ENCODE data around the gene SORL1.
"Not testable (repeated sequence)": the region's sequence is repeated elsewhere in the genome, so short reads cannot be mapped to it uniquely, and the experiment has no call there.

Gene SORL1

GRCh38 chr11:121636081-121636799, 184.1 kb downstream of the SORL1 start:
- H3K27ac ChIP-seq: no peak overlapping the region
- H3K4me3 ChIP-seq: no peak overlapping the region

GRCh38 chr11:121636800-121637176, 184.7 kb downstream of the SORL1 start:
- no peak overlapping the region for H3K4me3 ChIP-seq

GRCh38 chr11:121637587-121637986, 185.5 kb downstream of the SORL1 start:
- H3K27ac ChIP-seq: not testable (repeated sequence)

More at GRCh38 chr11:121636800-121637176, 184.7 kb downstream of the SORL1 start:
- no peak overlapping the region for H3K27ac ChIP-seq

GRCh38 chr11:121643479-121644186, 191.5 kb downstream of the SORL1 start:
- H3K4me3 ChIP-seq: no peak overlapping the region

More at GRCh38 chr11:121637587-121637986, 185.5 kb downstream of the SORL1 start:
- not testable (repeated sequence) for H3K4me3 ChIP-seq

GRCh38 chr11:121644187-121644512, 192.0 kb downstream of the SORL1 start:
- Histone ChIP-seq H3K27ac (no peak overlapping the region), H3K4me3 (no peak overlapping the region)

More at GRCh38 chr11:121643479-121644186, 191.5 kb downstream of the SORL1 start:
- H3K27ac ChIP-seq: no peak overlapping the region

GRCh38 chr11:121645001-121645400, 192.9 kb downstream of the SORL1 start:
- no peak overlapping the region for H3K4me3 ChIP-seq
- no peak overlapping the region for H3K27ac ChIP-seq

GRCh38 chr11:121645596-121645995, 193.5 kb downstream of the SORL1 start:
- no peak overlapping the region for H3K4me3 ChIP-seq
- H3K27ac ChIP-seq: no peak overlapping the region

- H3K4me3 ChIP-seq: no peak overlapping the region
- no peak overlapping the region for H3K27ac ChIP-seq
Observed at GRCh38 chr11:121648306-121648705, 196.2 kb downstream of the SORL1 start.

GRCh38 chr11:121649798-121650197, 197.7 kb downstream of the SORL1 start:
- no peak overlapping the region for H3K4me3 ChIP-seq
- H3K27ac ChIP-seq: no peak overlapping the region

- H3K27ac ChIP-seq: no peak overlapping the region
- peak overlapping the region in 1 of 7 experiments; percentile 2 for H3K4me3 ChIP-seq
Observed at GRCh38 chr11:121650351-121651256, 198.5 kb downstream of the SORL1 start.

GRCh38 chr11:121651257-121651605, 199.1 kb downstream of the SORL1 start:
- Histone ChIP-seq H3K27ac (no peak overlapping the region), H3K4me3 (no peak overlapping the region)

- Histone ChIP-seq H3K4me3 (no peak overlapping the region), H3K27ac (no peak overlapping the region)
Observed at GRCh38 chr11:121652971-121653370, 200.9 kb downstream of the SORL1 start.

- H3K27ac ChIP-seq: peak overlapping the region in 3 of 21 experiments; percentile 75 to 89 (median 75)
- no peak overlapping the region for H3K4me3 ChIP-seq
Observed at GRCh38 chr11:121654259-121654842, 202.2 kb downstream of the SORL1 start.

- Histone ChIP-seq H3K4me3 (peak overlapping the region in 6 of 7 experiments; percentile 22 to 41 (median 31)), H3K27ac (peak overlapping the region in 19 of 21 experiments; percentile 1 to 89 (median 79))
Observed at GRCh38 chr11:121654843-121655536, 202.9 kb downstream of the SORL1 start.

GRCh38 chr11:121655537-121656327, 203.6 kb downstream of the SORL1 start:
- peak overlapping the region; percentile 20 to 41 (median 26) for H3K4me3 ChIP-seq
- H3K27ac ChIP-seq: peak overlapping the region in 20 of 21 experiments; percentile 51 to 89 (median 77)

GRCh38 chr11:121656328-121657090, 204.4 kb downstream of the SORL1 start:
- Histone ChIP-seq H3K4me3 (peak overlapping the region in 3 of 7 experiments; percentile 26 to 41 (median 36)), H3K27ac (peak overlapping the region in 20 of 21 experiments; percentile 22 to 89 (median 75))

GRCh38 chr11:121657146-121657545, 205.0 kb downstream of the SORL1 start:
- H3K4me3 ChIP-seq: no peak overlapping the region
- peak overlapping the region in 12 of 21 experiments; percentile 60 to 89 (median 86) for H3K27ac ChIP-seq

- H3K27ac ChIP-seq: no peak overlapping the region
- H3K4me3 ChIP-seq: no peak overlapping the region
Observed at GRCh38 chr11:121659811-121660210, 207.7 kb downstream of the SORL1 start.

Data from skin epidermis (tissue), 12 donors.